Right lung (tissue), 5 donors: Measurements from ENCODE around the gene TSPAN33. TPM values are rescaled to one million over a fixed set of nuclear protein-coding genes. Genes with fewer than 3 reads are reported as not detected.
"Not testable (repeated sequence)": the region's sequence is repeated elsewhere in the genome, so short reads cannot be mapped to it uniquely, and the experiment has no call there.

ENCODE experiments used
- DNase-seq, 2 donors: peaks; one replicate each; pipeline ENCODE4 v3.0.0-alpha.2; 2013
- polyA plus RNA-seq, 5 donors: library from polyadenylated mRNA; unstranded; fragments of 120-200 nt; gene quantifications; one replicate each; pipeline versions ENCODE4 v1.2.1 to v1.2.3, GENCODE V29; 2013; ENCODE audit warnings: inconsistent platforms in 1 of 5, low replicate concordance in 1 of 5; ENCODE audit not compliant: insufficient read length in 5 of 5, insufficient read depth in 1 of 5

Gene TSPAN33
- polyA plus RNA-seq, 5 donors = 4.1 to 7.8 (median 4.6) TPM

DNA sequence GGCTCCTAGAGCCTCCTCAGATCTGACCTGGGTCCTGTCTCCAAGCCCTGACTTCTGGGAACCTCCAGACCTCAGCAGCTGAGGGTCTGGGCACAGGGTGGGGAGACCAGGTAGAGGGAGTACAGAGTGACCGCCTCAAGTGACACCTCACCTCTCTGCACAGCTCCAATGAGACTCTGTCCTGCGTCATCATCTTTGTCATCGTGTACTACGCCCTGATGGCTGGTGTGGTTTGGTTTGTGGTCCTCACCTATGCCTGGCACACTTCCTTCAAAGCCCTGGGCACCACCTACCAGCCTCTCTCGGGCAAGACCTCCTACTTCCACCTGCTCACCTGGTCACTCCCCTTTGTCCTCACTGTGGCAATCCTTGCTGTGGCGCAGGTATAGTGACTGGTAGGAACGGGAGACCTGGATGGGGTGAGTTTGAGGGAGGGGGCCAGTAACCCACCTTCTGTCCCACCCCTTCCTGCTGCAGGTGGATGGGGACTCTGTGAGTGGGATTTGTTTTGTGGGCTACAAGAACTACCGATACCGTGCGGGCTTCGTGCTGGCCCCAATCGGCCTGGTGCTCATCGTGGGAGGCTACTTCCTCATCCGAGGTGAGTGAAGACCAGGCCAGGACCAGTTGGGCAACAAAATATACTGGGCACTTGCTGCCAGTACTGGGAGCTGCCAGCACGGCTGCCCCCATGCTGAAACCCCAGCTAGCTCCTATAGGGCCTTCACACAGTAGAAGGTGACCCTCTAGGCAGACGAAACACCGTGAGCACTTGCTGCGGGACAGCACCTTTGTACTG is 61.7 kb downstream of the TSPAN33 start:
- no peak for DNase-seq

GRCh38 chr7:129208667-129209066 is 64.2 kb downstream of the TSPAN33 start:
- DNase-seq = no peak

DNA sequence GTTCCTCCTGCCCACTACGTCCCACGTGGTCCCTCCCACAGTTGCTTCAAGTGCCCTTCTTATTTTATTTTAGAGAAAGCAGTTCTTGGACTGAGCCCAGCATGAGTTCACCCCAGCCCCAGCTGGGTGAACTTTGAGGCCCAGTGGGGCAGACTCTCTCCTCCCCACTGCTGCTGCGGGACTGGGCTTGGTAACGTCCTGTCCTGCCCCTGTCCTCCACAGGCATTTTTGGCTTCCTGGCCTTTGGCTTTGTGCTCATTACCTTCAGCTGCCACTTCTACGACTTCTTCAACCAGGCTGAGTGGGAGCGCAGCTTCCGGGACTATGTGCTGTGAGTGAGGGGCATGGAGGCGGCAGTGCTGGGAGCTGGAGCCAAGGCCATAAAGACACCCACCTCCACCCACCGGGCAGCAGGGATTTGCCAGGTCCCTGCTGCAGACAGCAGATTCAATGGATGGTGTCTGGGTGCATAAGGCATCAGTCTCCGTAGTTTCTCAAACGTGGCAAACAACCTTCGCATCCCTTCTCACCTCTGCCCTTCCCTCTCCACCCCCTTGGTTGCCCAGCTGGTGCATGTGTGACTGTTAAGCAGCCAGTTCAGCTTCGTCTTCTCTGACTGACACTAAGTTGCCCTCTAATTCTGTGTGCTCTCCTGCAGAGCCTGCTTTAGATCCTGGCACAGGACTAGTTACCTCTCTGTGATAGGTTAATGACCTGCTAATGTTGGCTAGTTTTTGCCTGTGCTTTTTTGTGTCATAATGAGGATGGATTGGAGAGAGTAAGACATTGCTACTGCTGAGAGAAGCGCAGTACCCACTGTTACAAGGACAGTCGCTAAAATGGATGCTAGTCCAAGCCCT is 64.8 kb downstream of the TSPAN33 start:
- no peak for DNase-seq

- peak in 1 of 2 donors; percentile 58 for DNase-seq
These were observed 65.9 kb downstream of the TSPAN33 start for GRCh38 chr7:129210256-129210988.

GRCh38 chr7:129210989-129211312 is 66.4 kb downstream of the TSPAN33 start:
- DNase-seq = no peak

- DNase-seq = no peak
These were observed 67.6 kb downstream of the TSPAN33 start for GRCh38 chr7:129212126-129212525.

DNA sequence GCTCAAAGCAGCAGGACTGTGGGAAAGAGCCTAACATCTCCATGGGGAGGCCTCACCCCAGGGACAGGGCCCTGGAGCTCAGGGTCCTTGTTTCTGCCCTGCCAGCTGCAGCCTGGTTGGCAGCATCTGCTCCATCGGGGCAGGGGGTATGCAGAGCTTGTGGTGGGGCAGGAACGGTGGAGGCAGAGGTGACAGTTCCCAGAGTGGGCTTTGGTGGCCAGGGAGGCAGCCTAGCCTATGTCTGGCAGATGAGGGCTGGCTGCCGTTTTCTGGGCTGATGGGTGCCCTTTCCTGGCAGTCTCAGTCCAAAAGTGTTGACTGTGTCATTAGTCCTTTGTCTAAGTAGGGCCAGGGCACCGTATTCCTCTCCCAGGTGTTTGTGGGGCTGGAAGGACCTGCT is 68.1 kb downstream of the TSPAN33 start:
- no peak for DNase-seq

- no peak for DNase-seq
These were observed 69.3 kb downstream of the TSPAN33 start for GRCh38 chr7:129213828-129214227.

DNA sequence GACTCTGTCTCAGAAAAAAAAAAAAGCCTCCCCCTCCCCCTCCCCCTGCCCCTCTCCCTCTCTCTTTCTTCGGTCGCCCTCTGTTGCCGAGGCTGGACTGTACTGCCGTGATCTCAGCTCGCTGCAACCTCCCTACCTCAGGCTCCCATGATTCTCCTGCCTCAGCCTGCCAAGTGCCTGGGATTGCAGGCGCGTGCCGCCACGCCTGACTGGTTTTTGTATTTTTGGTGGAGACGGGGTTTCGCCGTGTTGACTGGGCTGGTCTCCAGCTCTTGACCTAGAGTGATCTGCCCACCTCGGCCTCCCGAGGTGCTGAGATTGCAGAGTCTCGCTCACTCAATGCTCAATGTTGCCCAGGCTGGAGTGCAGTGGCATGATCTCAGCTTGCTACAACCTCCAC is 71.2 kb downstream of the TSPAN33 start:
- not testable (repeated sequence) for DNase-seq

DNA sequence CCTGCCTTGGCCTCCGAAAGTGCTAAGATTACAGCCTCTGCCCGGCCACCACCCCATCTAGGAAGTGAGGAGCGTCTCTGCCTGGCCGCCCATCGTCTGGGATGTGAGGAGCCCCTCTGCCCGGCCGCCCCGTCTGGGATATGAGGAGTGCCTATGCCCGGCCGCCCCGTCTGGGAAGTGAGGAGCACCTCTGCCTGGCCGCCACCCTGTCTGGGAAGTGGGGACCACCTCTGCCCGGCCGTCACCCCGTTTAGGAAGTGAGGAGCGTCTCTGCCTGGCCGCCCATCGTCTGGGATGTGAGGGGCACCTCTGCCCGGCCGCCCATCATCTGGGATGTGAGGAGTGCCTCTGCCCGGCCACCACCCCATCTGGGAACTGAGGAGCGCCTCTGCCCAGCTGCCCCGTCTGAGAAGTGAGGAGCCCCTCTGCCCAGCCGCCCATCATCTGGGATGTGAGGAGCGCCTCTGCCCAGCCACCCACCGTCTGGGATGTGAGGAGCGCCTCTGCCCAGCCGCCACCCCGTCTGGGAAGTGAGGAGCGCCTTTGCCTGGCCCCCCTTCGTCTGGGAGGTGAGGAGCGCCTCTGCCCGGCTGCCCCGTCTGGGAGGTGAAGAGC is 71.7 kb downstream of the TSPAN33 start:
- not testable (repeated sequence) for DNase-seq

DNA sequence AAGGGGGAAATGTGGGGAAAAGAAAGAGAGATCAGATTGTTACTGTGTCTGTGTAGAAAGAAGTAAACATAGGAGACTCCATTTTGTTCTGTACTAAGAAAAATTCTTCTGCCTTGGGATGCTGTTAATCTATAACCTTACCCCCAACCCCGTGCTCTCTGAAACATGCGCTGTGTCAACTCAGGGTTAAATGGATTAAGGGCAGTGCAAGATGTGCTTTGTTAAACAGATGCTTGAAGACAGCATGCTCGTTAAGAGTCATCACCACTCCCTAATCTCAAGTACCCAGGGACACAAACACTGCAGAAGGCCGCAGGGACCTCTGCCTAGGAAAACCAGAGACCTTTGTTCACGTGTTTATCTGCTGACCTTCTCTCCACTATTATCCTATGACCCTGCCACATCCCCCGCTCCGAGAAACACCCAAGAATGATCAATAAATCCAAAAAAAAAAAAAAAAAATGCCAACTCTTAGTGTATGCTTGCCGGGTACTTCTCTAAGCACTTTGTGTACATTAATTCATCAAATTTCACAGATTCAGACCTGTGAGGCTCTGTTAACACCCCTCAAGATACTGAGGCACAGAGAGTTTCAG is 72.4 kb downstream of the TSPAN33 start:
- not testable (repeated sequence) for DNase-seq

DNA sequence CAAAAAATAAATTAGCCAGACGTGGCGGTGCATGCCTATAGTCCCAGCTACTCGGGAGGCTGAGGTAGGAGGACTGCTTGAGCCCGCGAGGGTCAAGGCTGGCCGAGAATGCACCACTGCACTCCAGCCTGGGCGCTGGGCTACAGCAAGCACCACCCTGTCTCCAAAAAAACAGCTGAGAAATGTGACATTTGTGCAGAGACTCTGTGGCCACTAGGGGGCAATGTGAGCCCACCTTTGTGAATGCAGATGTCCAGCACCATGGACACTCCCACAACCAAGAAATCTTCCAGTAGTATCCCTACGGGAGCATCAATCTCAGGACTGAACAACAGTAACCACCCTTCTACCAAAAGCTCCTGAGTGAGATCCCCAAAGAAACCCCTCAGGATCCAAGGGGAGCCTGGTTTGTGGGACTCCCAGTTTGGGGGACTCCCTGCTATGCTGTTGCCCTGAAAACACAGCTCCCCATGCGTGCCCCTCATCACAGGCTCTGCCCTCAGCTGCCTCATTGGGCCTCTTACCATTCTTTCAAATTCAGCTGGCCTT is 74.1 kb downstream of the TSPAN33 start:
- peak; percentile 57 to 74 for DNase-seq

DNA sequence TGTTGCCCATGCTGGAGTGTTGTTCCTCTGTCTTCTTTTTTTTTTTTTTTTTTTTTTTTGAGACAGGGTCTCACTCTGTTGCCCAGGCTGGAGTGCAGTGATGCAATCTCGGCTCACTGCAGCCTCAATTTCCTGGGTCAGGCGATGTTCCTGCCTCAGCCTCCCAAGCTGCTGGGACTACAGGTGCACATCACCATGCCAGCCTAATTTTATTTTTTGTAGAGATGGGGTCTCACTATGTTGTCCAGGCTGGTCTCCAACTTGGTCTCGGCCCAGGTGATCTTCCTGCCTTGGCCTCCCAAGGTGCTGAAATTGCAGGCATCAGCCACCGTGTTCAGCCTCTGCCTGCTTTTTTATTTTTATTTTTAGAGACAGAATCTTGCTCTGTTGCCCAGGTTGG is 74.7 kb downstream of the TSPAN33 start:
- not testable (repeated sequence) for DNase-seq

Other genes with a start within 250 kb of the TSPAN33 start
- 1 to 10 TPM; 4.9 to 9.6 (median 6.1) TPM for gene KCP, start 234.0 kb upstream of the TSPAN33 start, polyA plus RNA-seq
- gene IRF5, start 206.8 kb upstream of the TSPAN33 start, polyA plus RNA-seq = 1 to 10 TPM; 1.7 to 4.3 (median 2.1) TPM
- gene TNPO3, start 89.6 kb upstream of the TSPAN33 start, polyA plus RNA-seq = 10 to 100 TPM; 28.8 to 40.4 (median 36.3) TPM
- gene SMO, start 43.9 kb downstream of the TSPAN33 start, polyA plus RNA-seq = 10 to 100 TPM; 49.9 to 63.8 (median 59.7) TPM
- 10 to 100 TPM; 15.9 to 20.8 (median 19.8) TPM for gene AHCYL2, start 80.3 kb downstream of the TSPAN33 start, polyA plus RNA-seq